ENCODE data around the gene SLAMF7. TPM values are rescaled to one million over a fixed set of nuclear protein-coding genes. Genes with fewer than 3 reads are reported as not detected.

The SLAMF7 gene
- total and polyA plus RNA-seq, 2 experiments from 2014 or later, result 0.11 TPM; not detected in 1

DNA sequence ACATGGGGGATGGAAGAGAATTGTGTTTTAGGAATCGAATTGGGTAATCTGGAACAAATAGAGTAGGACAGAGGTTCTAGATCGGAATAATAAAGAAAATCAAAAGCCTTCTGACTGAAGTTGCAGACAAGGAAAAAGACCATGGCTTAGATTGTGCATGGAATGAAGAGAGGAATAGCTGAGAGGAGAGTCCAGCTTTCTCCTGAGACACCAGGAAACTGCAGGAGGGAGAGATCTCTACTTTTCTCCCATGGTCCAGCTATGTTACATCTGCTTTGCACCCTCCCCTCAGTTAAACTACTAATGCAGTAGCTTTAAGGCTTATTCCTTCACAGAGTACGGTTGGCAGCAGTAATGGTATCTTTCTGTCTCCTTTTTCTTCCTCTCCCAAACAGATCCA, 13.4 kb downstream of the SLAMF7 start:
- Histone ChIP-seq H3K36me3 (ENCODE audit: insufficient read depth) (no peaks in the 10 kb centered on the region), H4K20me1 (replicated peaks; ENCODE audit: insufficient read depth) (no peaks in the 10 kb centered on the region), H3K79me2 (replicated peaks; ENCODE audit: insufficient read depth) (no peaks in the 10 kb centered on the region), H3K27ac (ENCODE audit: low read depth) (no peak overlapping the region), H3K4me1 (ENCODE audit: insufficient read depth) (peaks cover 6% of the 10 kb centered on the region), H2AFZ (no peak overlapping the region), H3F3A (replicated peaks; ENCODE audit: low read depth) (0 out of 2 replicates have a peak, but pooled peaks cover 3% of the 10 kb centered on the region), H3K9me2 (ENCODE audit: insufficient read depth) (peaks cover 25% of the 10 kb centered on the region), H3K4me2 (no peak overlapping the region), H3K27me3 (ENCODE audit: insufficient read depth) (no peaks in the 10 kb centered on the region), H3K4me3 (no peak overlapping the region)
- no peak for TF ChIP-seq JUNB (IDR thresholded peaks at IDR 0.05; ENCODE audit: unreplicated experiment)
- TF ChIP-seq, protein P1, sequence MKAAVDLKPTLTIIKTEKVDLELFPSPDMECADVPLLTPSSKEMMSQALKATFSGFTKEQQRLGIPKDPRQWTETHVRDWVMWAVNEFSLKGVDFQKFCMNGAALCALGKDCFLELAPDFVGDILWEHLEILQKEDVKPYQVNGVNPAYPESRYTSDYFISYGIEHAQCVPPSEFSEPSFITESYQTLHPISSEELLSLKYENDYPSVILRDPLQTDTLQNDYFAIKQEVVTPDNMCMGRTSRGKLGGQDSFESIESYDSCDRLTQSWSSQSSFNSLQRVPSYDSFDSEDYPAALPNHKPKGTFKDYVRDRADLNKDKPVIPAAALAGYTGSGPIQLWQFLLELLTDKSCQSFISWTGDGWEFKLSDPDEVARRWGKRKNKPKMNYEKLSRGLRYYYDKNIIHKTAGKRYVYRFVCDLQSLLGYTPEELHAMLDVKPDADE (IDR thresholded peaks at IDR 0.05), result no peak
- TF ChIP-seq, protein P2, sequence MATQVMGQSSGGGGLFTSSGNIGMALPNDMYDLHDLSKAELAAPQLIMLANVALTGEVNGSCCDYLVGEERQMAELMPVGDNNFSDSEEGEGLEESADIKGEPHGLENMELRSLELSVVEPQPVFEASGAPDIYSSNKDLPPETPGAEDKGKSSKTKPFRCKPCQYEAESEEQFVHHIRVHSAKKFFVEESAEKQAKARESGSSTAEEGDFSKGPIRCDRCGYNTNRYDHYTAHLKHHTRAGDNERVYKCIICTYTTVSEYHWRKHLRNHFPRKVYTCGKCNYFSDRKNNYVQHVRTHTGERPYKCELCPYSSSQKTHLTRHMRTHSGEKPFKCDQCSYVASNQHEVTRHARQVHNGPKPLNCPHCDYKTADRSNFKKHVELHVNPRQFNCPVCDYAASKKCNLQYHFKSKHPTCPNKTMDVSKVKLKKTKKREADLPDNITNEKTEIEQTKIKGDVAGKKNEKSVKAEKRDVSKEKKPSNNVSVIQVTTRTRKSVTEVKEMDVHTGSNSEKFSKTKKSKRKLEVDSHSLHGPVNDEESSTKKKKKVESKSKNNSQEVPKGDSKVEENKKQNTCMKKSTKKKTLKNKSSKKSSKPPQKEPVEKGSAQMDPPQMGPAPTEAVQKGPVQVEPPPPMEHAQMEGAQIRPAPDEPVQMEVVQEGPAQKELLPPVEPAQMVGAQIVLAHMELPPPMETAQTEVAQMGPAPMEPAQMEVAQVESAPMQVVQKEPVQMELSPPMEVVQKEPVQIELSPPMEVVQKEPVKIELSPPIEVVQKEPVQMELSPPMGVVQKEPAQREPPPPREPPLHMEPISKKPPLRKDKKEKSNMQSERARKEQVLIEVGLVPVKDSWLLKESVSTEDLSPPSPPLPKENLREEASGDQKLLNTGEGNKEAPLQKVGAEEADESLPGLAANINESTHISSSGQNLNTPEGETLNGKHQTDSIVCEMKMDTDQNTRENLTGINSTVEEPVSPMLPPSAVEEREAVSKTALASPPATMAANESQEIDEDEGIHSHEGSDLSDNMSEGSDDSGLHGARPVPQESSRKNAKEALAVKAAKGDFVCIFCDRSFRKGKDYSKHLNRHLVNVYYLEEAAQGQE (IDR thresholded peaks at IDR 0.05; ENCODE audit: unreplicated experiment), result no peak
- TF ChIP-seq ZNF331 (CRISPR knock-in tag; IDR thresholded peaks at IDR 0.05; ENCODE audit: low read depth), result no peak
- TF ChIP-seq ZNF114 (CRISPR knock-in tag; IDR thresholded peaks at IDR 0.05), result no peak
- no peak for TF ChIP-seq NANOG (IDR thresholded peaks at IDR 0.05; ENCODE audit: borderline replicate concordance)
- no peak for TF ChIP-seq POLR2AphosphoS5 (IDR thresholded peaks at IDR 0.05; ENCODE audit: low read depth)
- TF ChIP-seq, protein P3, sequence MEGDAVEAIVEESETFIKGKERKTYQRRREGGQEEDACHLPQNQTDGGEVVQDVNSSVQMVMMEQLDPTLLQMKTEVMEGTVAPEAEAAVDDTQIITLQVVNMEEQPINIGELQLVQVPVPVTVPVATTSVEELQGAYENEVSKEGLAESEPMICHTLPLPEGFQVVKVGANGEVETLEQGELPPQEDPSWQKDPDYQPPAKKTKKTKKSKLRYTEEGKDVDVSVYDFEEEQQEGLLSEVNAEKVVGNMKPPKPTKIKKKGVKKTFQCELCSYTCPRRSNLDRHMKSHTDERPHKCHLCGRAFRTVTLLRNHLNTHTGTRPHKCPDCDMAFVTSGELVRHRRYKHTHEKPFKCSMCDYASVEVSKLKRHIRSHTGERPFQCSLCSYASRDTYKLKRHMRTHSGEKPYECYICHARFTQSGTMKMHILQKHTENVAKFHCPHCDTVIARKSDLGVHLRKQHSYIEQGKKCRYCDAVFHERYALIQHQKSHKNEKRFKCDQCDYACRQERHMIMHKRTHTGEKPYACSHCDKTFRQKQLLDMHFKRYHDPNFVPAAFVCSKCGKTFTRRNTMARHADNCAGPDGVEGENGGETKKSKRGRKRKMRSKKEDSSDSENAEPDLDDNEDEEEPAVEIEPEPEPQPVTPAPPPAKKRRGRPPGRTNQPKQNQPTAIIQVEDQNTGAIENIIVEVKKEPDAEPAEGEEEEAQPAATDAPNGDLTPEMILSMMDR (conservative IDR thresholded peaks at IDR 0.05; ENCODE audit: low read depth in 2 of 2), result no peak
- TF ChIP-seq, protein P4, sequence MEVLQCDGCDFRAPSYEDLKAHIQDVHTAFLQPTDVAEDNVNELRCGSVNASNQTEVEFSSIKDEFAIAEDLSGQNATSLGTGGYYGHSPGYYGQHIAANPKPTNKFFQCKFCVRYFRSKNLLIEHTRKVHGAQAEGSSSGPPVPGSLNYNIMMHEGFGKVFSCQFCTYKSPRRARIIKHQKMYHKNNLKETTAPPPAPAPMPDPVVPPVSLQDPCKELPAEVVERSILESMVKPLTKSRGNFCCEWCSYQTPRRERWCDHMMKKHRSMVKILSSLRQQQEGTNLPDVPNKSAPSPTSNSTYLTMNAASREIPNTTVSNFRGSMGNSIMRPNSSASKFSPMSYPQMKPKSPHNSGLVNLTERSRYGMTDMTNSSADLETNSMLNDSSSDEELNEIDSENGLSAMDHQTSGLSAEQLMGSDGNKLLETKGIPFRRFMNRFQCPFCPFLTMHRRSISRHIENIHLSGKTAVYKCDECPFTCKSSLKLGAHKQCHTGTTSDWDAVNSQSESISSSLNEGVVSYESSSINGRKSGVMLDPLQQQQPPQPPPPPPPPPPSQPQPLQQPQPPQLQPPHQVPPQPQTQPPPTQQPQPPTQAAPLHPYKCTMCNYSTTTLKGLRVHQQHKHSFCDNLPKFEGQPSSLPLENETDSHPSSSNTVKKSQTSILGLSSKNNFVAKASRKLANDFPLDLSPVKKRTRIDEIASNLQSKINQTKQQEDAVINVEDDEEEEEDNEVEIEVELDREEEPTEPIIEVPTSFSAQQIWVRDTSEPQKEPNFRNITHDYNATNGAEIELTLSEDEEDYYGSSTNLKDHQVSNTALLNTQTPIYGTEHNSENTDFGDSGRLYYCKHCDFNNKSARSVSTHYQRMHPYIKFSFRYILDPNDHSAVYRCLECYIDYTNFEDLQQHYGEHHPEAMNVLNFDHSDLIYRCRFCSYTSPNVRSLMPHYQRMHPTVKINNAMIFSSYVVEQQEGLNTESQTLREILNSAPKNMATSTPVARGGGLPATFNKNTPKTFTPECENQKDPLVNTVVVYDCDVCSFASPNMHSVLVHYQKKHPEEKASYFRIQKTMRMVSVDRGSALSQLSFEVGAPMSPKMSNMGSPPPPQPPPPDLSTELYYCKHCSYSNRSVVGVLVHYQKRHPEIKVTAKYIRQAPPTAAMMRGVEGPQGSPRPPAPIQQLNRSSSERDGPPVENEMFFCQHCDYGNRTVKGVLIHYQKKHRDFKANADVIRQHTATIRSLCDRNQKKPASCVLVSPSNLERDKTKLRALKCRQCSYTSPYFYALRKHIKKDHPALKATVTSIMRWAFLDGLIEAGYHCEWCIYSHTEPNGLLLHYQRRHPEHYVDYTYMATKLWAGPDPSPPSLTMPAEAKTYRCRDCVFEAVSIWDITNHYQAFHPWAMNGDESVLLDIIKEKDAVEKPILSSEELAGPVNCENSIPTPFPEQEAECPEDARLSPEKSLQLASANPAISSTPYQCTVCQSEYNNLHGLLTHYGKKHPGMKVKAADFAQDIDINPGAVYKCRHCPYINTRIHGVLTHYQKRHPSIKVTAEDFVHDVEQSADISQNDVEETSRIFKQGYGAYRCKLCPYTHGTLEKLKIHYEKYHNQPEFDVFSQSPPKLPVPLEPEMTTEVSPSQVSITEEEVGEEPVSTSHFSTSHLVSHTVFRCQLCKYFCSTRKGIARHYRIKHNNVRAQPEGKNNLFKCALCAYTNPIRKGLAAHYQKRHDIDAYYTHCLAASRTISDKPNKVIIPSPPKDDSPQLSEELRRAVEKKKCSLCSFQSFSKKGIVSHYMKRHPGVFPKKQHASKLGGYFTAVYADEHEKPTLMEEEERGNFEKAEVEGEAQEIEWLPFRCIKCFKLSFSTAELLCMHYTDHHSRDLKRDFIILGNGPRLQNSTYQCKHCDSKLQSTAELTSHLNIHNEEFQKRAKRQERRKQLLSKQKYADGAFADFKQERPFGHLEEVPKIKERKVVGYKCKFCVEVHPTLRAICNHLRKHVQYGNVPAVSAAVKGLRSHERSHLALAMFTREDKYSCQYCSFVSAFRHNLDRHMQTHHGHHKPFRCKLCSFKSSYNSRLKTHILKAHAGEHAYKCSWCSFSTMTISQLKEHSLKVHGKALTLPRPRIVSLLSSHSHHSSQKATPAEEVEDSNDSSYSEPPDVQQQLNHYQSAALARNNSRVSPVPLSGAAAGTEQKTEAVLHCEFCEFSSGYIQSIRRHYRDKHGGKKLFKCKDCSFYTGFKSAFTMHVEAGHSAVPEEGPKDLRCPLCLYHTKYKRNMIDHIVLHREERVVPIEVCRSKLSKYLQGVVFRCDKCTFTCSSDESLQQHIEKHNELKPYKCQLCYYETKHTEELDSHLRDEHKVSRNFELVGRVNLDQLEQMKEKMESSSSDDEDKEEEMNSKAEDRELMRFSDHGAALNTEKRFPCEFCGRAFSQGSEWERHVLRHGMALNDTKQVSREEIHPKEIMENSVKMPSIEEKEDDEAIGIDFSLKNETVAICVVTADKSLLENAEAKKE (CRISPR knock-in tag; IDR thresholded peaks at IDR 0.05), result no peak
- Mint-ChIP-seq H3K36me3 (ENCODE audit: low read depth) (no peaks in the 10 kb centered on the region), H3K4me1 (peaks cover 2% of the 10 kb centered on the region; the same call in 2 of the 3 replicates), H3K9me3 (no peaks in the 10 kb centered on the region; the same call in 2 of the 3 replicates), H3K27ac (no peak overlapping the region), H3K4me3 (no peak overlapping the region), H3K27me3 (ENCODE audit: insufficient read depth, low read depth, poor library complexity) (peaks cover 3% of the 10 kb centered on the region)
- DNase-seq (ENCODE audit: low spot score) (no peak), ATAC-seq (no peak)
